GM19043 (cell line): ENCODE results near the gene SENP6.
"Not testable (repeated sequence)": the region's sequence is repeated elsewhere in the genome, so short reads cannot be mapped to it uniquely, and the experiment has no call there.

Source experiments
- ATAC-seq: cut with Tn5 transposase; IDR thresholded peaks from one replicate; pipeline ENCODE4 v1.9.1; 2021; ENCODE audit warnings: low read depth; ENCODE audit not compliant: unreplicated experiment

The SENP6 gene

DNA sequence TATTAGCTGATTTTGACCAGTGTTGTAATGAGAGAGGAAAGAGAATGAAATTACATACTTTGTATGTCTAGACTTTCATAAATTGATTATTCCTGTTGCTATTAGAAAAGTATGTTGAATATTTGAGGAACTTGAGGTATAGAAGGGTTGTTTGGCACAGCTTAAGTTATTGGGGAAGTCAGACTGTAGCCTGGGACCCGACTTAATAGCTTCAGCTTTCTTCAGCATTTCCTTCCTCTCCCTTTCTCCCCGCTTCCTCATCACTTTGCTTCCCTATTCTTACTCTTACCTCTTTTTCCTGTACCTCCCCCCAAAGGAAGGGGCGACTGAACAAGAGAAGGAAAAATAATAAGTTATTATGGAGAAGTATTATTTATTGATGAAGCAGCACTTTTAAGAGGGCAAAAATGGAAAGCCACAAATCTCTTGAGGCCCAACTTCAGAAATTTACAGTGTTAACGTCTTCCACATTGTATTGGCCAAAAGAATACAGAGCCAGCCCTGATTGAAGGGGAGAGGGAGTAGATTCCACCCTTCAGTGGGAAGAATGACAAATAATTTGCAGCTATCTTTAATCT, 7.4 kb downstream of the SENP6 start:
- no peak for ATAC-seq

DNA sequence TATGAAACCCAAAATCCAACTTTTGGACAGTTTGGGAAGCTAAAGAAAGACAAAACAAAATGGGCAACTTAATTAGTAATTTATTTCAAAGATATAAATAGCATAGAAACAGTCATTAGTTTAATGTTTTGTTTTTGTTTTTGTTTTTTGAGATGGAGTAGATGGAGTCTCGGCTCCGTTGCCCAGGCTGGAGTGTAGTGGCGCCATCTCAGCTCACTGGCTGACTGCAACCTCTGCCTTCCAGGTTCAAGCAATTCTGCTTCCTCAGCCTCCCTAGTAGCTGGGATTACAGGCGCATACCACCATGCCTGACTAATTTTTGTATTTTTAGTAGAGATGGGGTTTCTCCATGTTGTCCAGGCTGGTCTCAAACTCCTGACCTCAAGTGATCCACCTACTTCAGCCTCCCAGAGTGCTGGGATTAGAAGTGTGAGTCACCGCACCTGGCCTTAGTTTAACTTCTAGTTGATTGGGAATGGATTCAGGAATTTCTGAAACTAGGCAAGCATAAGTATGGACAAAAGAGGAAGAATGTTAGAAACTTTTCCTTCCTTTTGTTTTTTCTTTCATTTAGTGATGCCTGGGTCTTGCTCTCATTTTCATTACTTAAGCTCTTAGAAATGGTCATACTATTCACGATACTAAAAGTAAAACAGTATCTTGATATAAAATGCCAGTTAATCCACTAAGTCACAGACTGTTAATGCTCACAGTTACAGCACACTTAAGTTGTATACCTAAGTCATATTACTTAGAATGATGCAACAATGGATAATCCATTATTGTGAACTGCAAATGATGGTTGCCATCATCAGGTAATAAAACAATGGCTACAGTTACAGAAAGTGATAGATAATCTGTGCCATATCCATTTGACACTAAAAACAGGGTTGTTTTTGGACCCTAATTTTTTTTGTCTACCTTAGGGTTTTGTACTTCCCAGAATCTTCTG, 8.2 kb downstream of the SENP6 start:
- no peak for ATAC-seq

DNA sequence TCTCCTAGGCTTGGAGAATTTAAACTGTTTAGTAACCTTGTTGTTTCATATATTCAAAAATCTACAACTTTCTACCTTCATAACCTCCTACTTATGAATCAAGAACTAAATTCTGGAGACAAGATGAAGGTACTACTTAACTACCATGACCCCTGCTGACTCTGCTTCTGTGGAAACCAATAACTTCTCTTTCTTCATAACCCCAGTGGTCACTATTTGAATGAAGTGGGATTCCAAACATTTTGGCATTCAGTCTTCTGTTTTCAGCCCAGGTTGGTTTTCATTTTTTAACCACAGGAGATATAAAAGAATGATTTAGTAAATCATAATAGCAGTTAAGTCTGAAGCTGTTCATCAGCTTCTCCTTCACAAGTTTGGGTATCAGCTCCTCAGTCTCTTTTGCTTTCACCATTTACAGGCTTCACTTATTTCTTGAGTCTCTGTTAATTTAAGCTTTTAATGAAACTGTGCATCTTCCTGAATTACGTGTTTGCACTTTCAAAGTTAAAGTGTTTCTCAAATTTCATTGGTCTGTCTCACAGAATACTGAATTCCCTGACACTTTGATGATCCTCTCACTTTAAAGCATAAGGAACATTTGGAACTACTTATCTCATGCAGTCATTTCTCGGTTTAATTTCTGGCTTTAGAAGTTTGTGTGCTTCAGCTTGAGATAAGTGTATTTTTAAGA, 9.5 kb downstream of the SENP6 start:
- ATAC-seq, result no peak

DNA sequence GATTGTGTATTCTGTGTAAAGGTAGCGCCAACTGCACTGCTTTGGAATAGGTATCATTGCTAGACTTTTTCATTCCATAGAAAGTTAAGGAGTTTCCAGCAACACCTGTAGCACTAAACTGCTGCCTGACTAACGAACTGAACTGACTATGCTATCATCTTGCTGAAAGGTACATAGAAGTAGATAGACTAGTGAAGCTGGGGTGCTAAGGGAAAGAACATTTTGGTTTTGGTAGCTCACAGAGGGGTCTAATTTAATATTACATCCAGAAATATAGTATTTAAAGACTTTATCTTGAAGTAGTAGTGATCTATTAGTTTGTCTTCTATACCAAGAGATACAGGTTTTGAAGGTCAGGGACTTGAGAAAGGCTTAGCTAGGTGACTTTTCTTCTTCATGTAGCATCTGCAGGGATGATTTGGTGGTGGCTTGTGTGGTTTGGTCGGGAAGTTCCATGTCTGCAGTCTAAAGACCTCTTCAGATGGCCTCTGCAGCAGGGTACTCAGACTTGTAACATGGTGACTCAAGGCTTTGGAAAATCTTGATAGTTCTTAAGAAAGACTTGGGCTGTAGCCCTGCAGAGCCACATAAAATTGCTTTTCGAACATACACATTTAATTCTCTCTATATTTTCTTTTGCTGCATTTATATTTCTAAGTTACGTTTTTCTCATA, 10.2 kb downstream of the SENP6 start:
- ATAC-seq, result no peak

DNA sequence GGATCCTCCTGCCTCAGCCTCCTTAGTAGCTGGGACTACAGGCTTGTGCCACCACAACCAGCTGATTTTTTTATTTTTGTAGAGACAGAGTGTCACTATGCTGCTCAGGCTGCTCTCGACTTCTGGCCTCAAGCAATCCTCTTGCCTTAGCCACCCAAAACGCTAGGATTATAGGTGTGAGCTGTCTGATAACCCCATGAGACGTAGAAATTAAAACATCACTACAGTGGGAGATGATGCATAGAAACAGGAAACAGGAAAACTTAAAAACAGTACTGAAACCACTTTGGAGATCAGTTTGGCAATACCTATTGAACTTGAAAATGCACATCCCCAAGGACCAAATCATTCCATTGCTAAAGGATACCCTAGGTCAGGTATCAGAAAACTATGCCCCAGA, 10.8 kb downstream of the SENP6 start:
- ATAC-seq, result no peak

DNA sequence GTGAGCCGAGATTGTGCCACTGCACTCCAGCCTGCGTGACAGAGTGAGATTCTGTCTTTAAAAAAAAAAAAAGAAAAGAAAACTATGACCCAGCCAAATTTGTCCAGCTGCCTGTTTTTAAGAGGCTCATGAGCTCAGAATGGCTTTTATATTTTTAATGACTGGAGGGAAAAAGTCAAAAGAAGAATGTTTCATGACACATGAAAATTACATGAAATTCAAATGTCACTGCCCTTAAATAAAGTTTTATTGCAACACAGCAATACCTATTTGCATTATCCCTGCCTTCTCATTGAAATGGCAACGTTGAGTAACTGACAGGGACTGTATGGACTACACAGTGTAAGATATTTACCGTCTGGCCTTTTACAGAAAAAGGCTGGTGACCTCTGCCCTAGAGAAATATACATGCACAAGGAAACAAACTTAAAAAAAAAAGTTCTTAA, 11.4 kb downstream of the SENP6 start:
- ATAC-seq, result no peak

DNA sequence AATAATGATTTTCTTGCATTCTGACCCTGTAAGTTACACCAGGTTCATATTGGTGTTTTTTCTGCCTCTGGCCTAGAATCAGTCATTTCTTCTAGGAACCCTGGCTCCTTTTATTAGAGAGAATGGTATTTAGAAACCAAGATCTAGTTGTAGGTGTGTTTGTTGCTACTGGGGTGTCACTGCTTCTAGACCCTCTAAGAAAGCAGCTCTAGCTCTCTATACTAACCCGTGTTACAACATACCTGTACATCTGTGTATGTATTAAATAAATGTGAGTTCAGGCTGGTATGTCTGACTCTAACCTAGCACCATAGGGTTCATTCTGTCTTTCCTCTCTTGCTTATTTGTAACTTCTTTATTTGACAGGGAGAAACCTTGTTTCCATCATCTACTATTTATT, 16.8 kb downstream of the SENP6 start:
- ATAC-seq, result no peak

DNA sequence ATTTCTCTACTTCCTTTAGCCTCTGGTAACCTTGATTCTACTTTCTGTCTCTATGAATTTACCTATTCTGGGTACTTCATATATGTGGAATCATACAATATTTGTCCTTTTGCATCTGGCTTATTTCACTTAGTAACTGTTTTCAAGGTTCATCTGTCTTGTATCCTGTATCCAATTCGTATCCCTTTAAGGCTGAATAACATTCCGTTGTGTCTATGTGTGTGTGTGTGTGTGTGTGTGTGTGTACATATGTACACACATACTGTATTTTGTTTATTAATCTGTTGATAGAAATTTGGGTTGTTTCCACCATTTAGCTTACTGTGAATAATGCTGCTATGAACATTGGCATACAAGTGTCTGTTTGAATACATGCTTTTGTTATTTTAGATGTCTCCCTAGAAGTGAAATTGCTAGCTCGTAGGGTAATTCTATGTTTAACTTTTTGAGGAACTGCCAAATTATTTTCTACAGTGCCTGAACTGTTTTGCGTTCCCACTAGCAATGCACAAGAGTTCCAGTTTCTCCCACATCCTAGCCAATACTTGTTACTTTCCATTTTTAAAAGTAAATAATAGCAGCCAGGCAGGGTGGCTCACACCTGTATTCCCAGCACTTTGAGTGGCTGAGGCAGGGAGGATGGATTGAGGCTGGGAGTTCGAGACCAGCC, 17.7 kb downstream of the SENP6 start:
- no peak for ATAC-seq

DNA sequence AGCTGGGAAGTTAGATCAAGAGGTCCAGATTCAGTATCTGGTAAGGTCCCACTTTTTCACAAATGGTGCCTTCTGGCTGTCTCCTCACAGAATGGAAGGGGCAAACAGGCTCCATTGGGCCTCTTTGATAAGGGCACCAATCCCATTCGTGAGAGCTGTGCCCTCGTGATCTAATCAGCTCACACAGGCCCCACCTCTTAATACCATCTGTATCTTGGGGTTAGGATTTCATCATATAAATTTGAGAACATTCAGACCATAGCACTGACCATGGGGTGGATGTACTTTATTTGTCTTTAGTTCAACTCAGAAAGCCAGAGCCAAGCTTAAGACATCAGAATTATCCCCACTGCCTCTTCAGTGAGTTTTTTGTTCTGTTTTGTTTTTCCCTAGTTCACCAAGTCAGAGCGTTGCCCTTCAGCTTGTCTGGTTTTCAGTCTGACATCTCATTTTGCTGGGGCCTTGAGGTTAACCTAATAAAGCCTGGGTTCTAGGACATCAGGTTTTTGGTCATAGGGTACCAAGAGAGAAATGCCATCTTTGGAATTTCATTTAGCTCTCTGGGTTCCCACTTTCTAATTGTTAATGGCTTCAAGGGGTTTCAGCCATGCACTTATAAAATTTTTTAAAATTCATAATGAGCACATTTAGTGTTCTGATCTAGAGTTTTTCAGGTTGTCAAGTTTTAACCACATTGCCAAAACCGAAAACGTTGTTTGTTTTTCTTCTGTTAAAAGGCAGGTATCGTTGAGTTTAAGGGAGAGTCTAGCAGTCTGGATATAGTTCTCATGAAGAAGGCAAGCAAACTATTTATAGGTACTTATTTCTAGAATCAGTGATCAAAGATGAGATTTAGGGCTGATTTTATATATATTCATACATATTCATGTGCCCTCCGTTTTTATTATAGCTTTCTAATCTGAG, 19.0 kb downstream of the SENP6 start:
- no peak for ATAC-seq

DNA sequence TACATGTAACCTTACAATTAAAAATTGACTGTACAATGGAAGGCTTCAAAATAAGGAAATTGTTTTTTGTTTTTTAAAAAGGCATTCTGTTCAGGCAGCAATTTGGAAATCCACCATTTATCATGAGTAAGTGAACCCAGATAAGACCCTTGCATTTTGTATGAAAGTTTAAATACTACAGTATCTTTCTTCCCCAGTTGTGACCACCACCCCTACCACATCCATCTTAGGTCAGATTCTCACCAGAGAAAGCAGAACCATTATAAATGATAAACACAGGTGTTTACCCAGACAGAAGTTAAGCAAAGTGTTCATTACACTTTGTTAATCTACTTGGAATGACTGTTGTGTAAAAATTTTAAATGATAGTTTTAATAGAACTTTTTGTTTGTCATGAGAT, 20.2 kb downstream of the SENP6 start:
- no peak for ATAC-seq

DNA sequence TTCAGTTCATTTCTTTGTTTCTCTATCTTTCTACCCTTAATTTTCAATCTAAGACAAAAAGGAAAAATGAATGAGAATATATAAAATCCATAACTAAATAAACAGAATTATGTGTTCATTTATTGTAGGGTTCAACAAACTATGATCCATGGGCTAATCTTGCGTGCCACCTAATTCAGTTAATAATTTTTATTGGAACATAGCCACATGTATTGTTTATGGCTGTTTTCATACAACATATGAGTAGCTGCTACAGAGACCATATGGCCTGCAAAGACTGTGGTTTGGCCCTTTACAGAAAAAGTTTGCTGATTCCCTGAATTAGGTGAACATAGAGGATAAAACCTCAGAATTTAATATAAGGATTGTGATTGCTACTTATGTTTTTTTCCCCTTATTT, 21.8 kb downstream of the SENP6 start:
- no peak for ATAC-seq

DNA sequence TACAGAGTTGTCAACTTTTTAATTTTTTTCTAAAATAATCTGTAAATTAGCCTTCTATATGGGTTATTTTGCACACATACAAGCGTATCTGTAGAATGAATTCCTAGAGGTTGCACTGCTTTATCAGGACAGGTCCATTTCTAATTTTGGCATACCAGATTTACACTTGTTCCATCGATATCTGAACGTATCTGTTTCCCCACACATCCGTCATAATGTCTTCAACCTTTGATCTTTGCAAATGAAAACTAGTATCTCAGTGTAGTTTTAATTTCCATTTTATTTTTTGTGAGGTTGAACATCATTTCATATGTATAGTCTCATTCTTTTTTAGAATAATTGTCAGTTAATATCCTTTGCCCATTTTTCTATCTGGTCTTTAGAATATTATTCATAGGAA, 22.7 kb downstream of the SENP6 start:
- no peak for ATAC-seq

DNA sequence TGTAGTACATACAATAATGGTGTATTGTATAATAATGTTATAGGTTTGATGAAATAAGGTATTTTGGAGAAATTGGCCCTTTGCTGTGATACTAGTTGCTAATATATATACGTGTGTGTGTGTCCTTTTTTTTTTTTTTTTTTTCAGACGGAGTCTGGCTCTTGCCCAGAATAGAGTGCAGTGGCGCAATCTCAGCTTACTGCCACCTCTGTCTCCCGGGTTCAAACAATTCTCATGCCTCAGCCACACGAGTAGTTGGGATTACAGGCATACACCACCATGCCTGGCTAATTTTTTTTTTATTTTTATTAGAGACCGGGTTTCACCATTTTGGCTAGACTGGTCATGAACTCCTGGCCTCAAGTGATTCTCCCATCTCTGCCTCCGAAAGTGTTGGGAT, 23.3 kb downstream of the SENP6 start:
- ATAC-seq, result no peak

DNA sequence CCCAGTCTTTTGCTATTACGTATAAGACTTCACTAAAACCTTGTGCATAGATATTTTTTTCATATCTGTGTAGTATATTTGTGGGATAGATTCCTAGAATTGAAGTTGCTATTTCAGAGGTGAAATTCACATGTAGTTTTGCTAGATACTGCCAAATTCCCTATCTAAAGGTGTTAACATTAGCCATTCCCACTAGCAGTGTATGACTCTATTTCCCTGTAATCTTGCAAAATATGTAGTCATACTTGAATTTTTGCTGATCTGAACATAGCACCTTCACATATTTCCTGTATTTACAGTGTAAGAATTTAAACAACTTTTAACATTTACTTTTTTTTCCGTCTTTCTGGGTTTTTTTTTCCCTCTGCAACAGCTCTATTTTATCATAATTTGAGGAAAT, 24.9 kb downstream of the SENP6 start:
- ATAC-seq, result no peak

DNA sequence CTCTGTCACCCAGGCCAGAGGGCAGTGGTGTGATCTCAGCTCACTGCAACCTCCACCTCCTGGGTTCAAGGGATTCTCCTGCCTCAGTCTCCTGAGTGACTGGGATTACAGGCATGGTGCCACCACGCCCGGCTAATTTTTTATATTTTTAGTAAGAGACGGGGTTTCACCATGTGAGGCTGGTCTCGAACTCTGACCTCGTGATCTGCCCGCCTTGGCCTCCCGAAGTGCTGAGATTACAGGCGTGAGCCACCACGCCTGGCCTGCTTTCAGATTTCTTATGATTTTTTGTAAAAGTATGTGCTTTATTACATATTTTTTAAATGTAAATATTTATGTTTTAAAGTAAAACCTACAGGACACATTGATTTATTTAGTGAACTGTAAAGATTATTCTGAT, 26.0 kb downstream of the SENP6 start:
- not testable (repeated sequence) for ATAC-seq

DNA sequence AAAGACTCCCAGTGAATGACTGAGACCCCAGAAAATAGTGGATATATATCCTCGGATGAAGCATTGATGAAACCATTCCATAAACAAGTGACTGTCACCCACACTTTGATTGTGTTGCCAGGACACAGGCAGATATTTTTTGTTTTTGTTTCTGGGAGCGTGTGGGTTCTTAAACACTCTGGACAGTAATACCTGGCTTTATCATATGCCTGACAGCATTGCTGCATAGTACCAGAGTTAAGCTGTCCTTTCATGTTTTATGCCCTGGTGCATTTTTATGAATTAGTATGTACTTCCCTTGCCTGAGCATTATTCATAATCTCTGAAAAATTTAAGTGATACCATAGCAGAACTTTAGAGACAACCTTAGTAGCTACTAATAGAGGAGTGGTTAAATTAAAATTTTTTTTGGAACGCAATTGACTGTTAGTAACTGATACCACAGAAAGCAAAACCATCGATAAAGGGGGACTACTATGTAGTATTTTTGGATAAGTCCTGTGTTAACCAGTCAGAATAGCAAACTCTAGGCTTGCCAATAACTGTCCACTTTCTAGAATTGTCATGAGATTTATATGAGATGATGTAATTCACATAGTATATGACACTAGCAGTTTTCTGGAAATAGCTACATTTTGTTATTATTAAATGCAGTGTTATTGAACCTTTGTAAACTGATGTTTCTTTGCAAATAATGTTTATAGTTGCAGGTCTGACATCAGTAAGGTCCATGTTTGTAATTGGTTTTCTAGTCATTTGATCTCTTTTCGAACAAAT, 30.4 kb downstream of the SENP6 start:
- no peak for ATAC-seq

DNA sequence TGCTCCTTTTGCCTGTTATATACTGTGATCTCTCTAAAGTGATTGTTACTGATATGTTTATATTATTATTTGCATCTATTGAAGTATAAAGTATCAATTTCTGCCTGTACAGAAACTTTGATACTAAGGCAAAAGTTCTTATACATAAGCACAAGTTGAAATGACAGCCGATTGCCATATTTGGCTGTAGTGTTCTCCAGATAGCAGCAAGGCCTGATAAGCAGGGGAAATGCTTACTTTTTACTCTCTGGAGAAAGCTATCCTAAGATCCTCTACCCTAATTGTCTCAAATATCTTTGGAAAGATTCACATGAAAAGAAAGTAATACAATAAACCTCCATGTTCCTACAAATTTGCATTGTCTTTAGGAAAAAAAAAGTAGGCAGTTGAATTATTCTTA, 31.4 kb downstream of the SENP6 start:
- no peak for ATAC-seq

DNA sequence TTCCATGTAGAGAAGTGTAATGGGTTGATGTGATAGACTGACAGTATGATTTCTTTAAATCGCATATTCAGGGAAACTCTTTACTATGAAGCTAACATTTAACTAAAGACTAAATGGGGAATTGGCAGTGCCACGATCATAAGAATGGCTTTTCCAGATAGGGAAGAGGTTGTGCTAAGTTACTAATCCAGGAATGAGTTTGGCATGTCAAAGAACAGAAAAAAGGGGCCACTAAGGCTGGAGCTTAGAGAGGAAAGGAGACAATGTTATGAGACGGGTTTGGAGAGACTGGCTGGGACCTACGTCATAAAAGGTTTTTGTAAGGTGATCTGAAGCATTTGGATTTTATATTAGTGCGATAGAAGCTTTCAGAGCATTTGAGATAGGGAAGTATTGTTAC, 40.6 kb downstream of the SENP6 start:
- ATAC-seq, result no peak

DNA sequence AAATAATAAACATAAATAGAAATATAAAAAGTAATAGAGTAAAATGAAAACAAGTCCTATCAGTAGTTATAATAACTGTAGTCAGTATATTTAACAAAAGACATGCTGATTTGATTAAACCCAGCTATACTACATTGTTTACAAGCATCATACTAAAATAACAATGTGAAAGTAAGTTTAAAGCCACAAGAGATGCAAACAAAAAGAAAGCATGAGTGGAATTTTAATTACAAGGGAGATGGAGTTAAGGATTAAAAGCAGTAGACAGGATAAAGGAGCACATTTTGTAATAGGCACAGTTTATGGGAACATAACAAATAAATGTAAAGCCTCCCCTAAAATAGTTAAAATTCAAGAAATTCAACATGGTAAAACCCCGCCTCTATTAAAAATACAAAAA, 41.5 kb downstream of the SENP6 start:
- no peak for ATAC-seq
